Neural cell (in vitro differentiated cells): ENCODE results near the gene PFKL. TPM values are rescaled to one million over a fixed set of nuclear protein-coding genes. Genes with fewer than 3 reads are reported as not detected.

Source experiments
- H2AFZ ChIP-seq: fragments of 200-600, 300-800 bp; sonication (generic), shearing (Covaris generic); 2 replicates; pipeline ENCODE4 v1.6.0; 2014; ENCODE audit warnings: low read depth, mild to moderate bottlenecking, antibody characterized with exemption, low read length, moderate library complexity
- H3F3A ChIP-seq: fragments of 200-600 bp; shearing (Covaris generic); 2 replicates; pipeline ENCODE4 v1.6.1; 2016; ENCODE audit warnings: mild to moderate bottlenecking, moderate library complexity, mixed read lengths, antibody characterized with exemption, low read length; ENCODE audit not compliant: insufficient read depth, poor library complexity, severe bottlenecking
- H3K27ac ChIP-seq: fragments of 200-600, 300-800 bp; sonication (generic), shearing (Covaris generic); 2 replicates; pipeline ENCODE4 v1.5.1; 2014; ENCODE audit warnings: mild to moderate bottlenecking, low read length, moderate library complexity
- H3K27me3 ChIP-seq: fragments of 300-800, 200-600 bp; sonication (generic), shearing (Covaris generic); 2 replicates; pipeline ENCODE4 v1.6.0; 2014; ENCODE audit warnings: mild to moderate bottlenecking, low read depth, low read length, moderate library complexity; ENCODE audit not compliant: insufficient read depth
- H3K36me3 ChIP-seq: fragments of 300-800, 200-600 bp; sonication (generic), shearing (Covaris generic); 2 replicates; pipeline ENCODE4 v1.5.1; 2014; ENCODE audit warnings: mild to moderate bottlenecking, antibody characterized with exemption, low read length, moderate library complexity; ENCODE audit not compliant: insufficient read depth
- H3K4me2 ChIP-seq: fragments of 300-800, 200-600 bp; sonication (generic), shearing (Covaris generic); 2 replicates; pipeline ENCODE4 v1.6.0; 2014; ENCODE audit warnings: mild to moderate bottlenecking, low read length
- H3K4me3 ChIP-seq: fragments of 300-800, 200-600 bp; sonication (generic), shearing (Covaris generic); 2 replicates; pipeline ENCODE4 v1.5.1; 2014; ENCODE audit warnings: mild to moderate bottlenecking, low read length, moderate library complexity
- H3K79me2 ChIP-seq: fragments of 200-600 bp; shearing (Covaris generic); replicated peaks from 2 replicates; pipeline ENCODE4 v1.6.0; 2014; ENCODE audit warnings: mild to moderate bottlenecking, low read length, moderate library complexity; ENCODE audit not compliant: insufficient read depth
- H3K9ac ChIP-seq: fragments of 300-800, 200-600 bp; sonication (generic), shearing (Covaris generic); 2 replicates; pipeline ENCODE4 v1.6.1; 2016; ENCODE audit warnings: mild to moderate bottlenecking, low read length, mixed read lengths
- H3K9me2 ChIP-seq: fragments of 200-600 bp; shearing (Covaris generic); 2 replicates; pipeline ENCODE4 v1.6.1; 2016; ENCODE audit warnings: mild to moderate bottlenecking, low read length, mixed read lengths; ENCODE audit not compliant: insufficient read depth
- H3K9me3 ChIP-seq: fragments of 200-600, 300-800 bp; sonication (generic), shearing (Covaris generic); 2 replicates; pipeline ENCODE4 v1.6.1; 2016; ENCODE audit warnings: mild to moderate bottlenecking, mixed run types, low read length, moderate library complexity, mixed read lengths
- H4K20me1 ChIP-seq: fragments of 200-600 bp; shearing (Covaris generic); 2 replicates; pipeline ENCODE4 v1.6.1; 2016; ENCODE audit warnings: mild to moderate bottlenecking, mixed run types; ENCODE audit not compliant: insufficient read depth
- CTCF ChIP-seq: fragments of 450-650 bp; IDR thresholded peaks from 2 replicates; pipeline ENCODE4 v1.5.1; 2014; ENCODE audit warnings: antibody characterized with exemption, mild to moderate bottlenecking, moderate library complexity; ENCODE audit not compliant: poor library complexity, severe bottlenecking
- EP300 ChIP-seq: fragments of 450-650 bp; conservative IDR thresholded peaks from 2 replicates; pipeline ENCODE4 v1.6.1; 2014; ENCODE audit warnings: antibody characterized with exemption, mild to moderate bottlenecking, moderate library complexity; ENCODE audit not compliant: poor library complexity, severe bottlenecking
- EZH2 ChIP-seq: fragments of 200-600, 300-800 bp; shearing (Covaris generic), sonication (generic); IDR thresholded peaks from 2 replicates; pipeline ENCODE4 v1.6.1; 2014; ENCODE audit warnings: antibody characterized with exemption, low read length, borderline replicate concordance, mild to moderate bottlenecking; ENCODE audit not compliant: insufficient read depth, poor library complexity, severe bottlenecking
- MXI1 ChIP-seq: fragments of 450-650 bp; conservative IDR thresholded peaks from 2 replicates; pipeline ENCODE4 v1.6.1; 2014; ENCODE audit warnings: antibody characterized with exemption, mild to moderate bottlenecking; ENCODE audit not compliant: poor library complexity, severe bottlenecking
- POLR2AphosphoS5 ChIP-seq: IDR thresholded peaks from 2 replicates; pipeline ENCODE4 v1.6.1; 2012
- RAD21 ChIP-seq: fragments of 450-650 bp; conservative IDR thresholded peaks from 2 replicates; pipeline ENCODE4 v1.6.1; 2014; ENCODE audit warnings: antibody characterized with exemption, mild to moderate bottlenecking, moderate library complexity
- SMC3 ChIP-seq: fragments of 450-650 bp; conservative IDR thresholded peaks from 2 replicates; pipeline ENCODE4 v1.6.1; 2014; ENCODE audit warnings: antibody characterized with exemption, mild to moderate bottlenecking, moderate library complexity; ENCODE audit not compliant: poor library complexity
- TAF1 ChIP-seq: IDR thresholded peaks from 2 replicates; pipeline ENCODE4 v1.6.1; 2012; ENCODE audit warnings: low read depth
- polyA minus RNA-seq: library from RNA; depleted of rRNA, polyadenylated mRNA; stranded (reverse); fragments of >200 nt; gene quantifications from 2 replicates; pipeline ENCODE4 v1.2.3, GENCODE V29; 2014
- polyA plus RNA-seq: library from polyadenylated mRNA; depleted of rRNA; stranded (reverse); fragments of >200 nt; gene quantifications from 2 replicates; pipeline ENCODE4 v1.2.3, GENCODE V29; 2014
- TF ChIP-seq, protein P1 (sequence below): IDR thresholded peaks from 2 replicates; pipeline ENCODE4 v1.6.1; 2012; ENCODE audit warnings: borderline replicate concordance

The PFKL gene
- polyA plus RNA-seq (79.6 and 94.4 TPM in 2 replicates), polyA minus RNA-seq (66.6 and 81.6 TPM in 2 replicates)

- H3K27ac ChIP-seq = no peak within 1 kb of the TSS
Observed at GRCh38 chr21:44299458-44300261, at the start of gene PFKL. PFKL (plus strand) TSS chr21:44300053; CDS start chr21:44300106, 53 bp downstream.

GRCh38 chr21:44253832-44254710, 45.8 kb upstream of the PFKL start:
- H3F3A ChIP-seq = no peaks in the 10 kb centered on the region
- H2AFZ ChIP-seq = no peak overlapping the region
- H3K27ac ChIP-seq = no peak overlapping the region
- no peak overlapping the region for H3K9ac ChIP-seq
- no peaks in the 10 kb centered on the region for H3K36me3 ChIP-seq
- H3K4me2 ChIP-seq = no peak overlapping the region
- no peaks in the 10 kb centered on the region for H4K20me1 ChIP-seq
- H3K9me2 ChIP-seq = no peaks in the 10 kb centered on the region
- H3K4me3 ChIP-seq = no peak overlapping the region
- no peaks in the 10 kb centered on the region for H3K79me2 ChIP-seq
- H3K9me3 ChIP-seq = no peaks in the 10 kb centered on the region
- TF ChIP-seq POLR2AphosphoS5 (no peak), EZH2 (no peak), RAD21 (no peak), EP300 (no peak), CTCF (no peak), TAF1 (no peak), MXI1 (no peak), SMC3 (no peak)
- TF ChIP-seq, protein P1, sequence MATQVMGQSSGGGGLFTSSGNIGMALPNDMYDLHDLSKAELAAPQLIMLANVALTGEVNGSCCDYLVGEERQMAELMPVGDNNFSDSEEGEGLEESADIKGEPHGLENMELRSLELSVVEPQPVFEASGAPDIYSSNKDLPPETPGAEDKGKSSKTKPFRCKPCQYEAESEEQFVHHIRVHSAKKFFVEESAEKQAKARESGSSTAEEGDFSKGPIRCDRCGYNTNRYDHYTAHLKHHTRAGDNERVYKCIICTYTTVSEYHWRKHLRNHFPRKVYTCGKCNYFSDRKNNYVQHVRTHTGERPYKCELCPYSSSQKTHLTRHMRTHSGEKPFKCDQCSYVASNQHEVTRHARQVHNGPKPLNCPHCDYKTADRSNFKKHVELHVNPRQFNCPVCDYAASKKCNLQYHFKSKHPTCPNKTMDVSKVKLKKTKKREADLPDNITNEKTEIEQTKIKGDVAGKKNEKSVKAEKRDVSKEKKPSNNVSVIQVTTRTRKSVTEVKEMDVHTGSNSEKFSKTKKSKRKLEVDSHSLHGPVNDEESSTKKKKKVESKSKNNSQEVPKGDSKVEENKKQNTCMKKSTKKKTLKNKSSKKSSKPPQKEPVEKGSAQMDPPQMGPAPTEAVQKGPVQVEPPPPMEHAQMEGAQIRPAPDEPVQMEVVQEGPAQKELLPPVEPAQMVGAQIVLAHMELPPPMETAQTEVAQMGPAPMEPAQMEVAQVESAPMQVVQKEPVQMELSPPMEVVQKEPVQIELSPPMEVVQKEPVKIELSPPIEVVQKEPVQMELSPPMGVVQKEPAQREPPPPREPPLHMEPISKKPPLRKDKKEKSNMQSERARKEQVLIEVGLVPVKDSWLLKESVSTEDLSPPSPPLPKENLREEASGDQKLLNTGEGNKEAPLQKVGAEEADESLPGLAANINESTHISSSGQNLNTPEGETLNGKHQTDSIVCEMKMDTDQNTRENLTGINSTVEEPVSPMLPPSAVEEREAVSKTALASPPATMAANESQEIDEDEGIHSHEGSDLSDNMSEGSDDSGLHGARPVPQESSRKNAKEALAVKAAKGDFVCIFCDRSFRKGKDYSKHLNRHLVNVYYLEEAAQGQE = no peak
- no peaks in the 10 kb centered on the region for H3K27me3 ChIP-seq

More at GRCh38 chr21:44299458-44300261, at the start of gene PFKL:
- H3K4me2 ChIP-seq = peak within 1 kb of the TSS; percentile 39
- H3K9me3 ChIP-seq = no peaks in the 10 kb centered on the region
- H2AFZ ChIP-seq = peak within 1 kb of the TSS; percentile 27
- no peaks in the 10 kb centered on the region for H3K27me3 ChIP-seq
- H3K9ac ChIP-seq = peak within 1 kb of the TSS; percentile 68
- H3K36me3 ChIP-seq = no peaks in the 10 kb centered on the region
- no peaks in the 10 kb centered on the region for H3K79me2 ChIP-seq
- no peaks in the 10 kb centered on the region for H3K9me2 ChIP-seq
- peak within 1 kb of the TSS; percentile 78 for H3K4me3 ChIP-seq
- no peaks in the 10 kb centered on the region for H4K20me1 ChIP-seq
- no peaks in the 10 kb centered on the region for H3F3A ChIP-seq
- TF ChIP-seq CTCF (no peak), POLR2AphosphoS5 (peak; percentile 10)
